Tibial nerve (tissue), 4 donors: Measurements from ENCODE around the gene ZNF132. TPM values are rescaled to one million over a fixed set of nuclear protein-coding genes. Genes with fewer than 3 reads are reported as not detected.

Experiments
- DNase-seq, 2 donors: peaks; one replicate each; pipeline ENCODE4 v3.0.0-alpha.2; 2019; ENCODE audit warnings: low spot score in 2 of 2
- H3K27ac ChIP-seq, 4 donors: fragments of 200-600 bp; sonication (generic) in 3 of 4; one replicate each; pipeline ENCODE4 v1.5.1; 2017 to 2019; ENCODE audit warnings: mild to moderate bottlenecking in 1 of 4
- H3K27me3 ChIP-seq, 2 donors: fragments of 200-600 bp; sonication (generic) in 1 of 2; one replicate each; pipeline versions ENCODE4 v1.5.1 to v1.6.0; 2017 to 2019
- H3K36me3 ChIP-seq, 3 donors: fragments of 200-600 bp; sonication (generic); one replicate each; pipeline ENCODE4 v1.5.1; 2018 to 2019
- H3K4me1 ChIP-seq, 4 donors: fragments of 200-600 bp; sonication (generic) in 3 of 4; one replicate each; pipeline ENCODE4 v1.5.1; 2017 to 2019
- H3K4me3 ChIP-seq, 4 donors: fragments of 200-600 bp; sonication (generic) in 3 of 4; one replicate each; pipeline ENCODE4 v1.5.1; 2017 to 2019; ENCODE audit warnings: mild to moderate bottlenecking in 1 of 4, moderate library complexity in 1 of 4
- H3K9me3 ChIP-seq, 4 donors: fragments of 200-600 bp; sonication (generic) in 3 of 4; one replicate each; pipeline ENCODE4 v1.5.1; 2017 to 2019
- CTCF ChIP-seq, 5 experiments: fragments of 200-600 bp in 3 of 5; fragments of 450-650 bp in 2 of 5; sonication (generic) in 3 of 5; IDR thresholded peaks; one replicate each; pipeline ENCODE4 v1.5.1; 2016 to 2019; ENCODE audit warnings: antibody characterized with exemption in 5 of 5, mild to moderate bottlenecking in 3 of 5, moderate library complexity in 2 of 5
- EP300 ChIP-seq, 2 donors: sonication (generic); formaldehyde crosslinking; IDR thresholded peaks; one replicate each; pipeline ENCODE4 v1.6.1; 2017; ENCODE audit warnings: antibody characterized with exemption in 2 of 2, mild to moderate bottlenecking in 1 of 2
- POLR2A ChIP-seq, 2 donors: fragments of 450-650 bp; IDR thresholded peaks; one replicate each; pipeline ENCODE4 v1.6.1; 2017; ENCODE audit warnings: antibody characterized with exemption in 2 of 2, mild to moderate bottlenecking in 2 of 2, moderate library complexity in 2 of 2
- WGBS, 2 donors: methylation state at CpG; one replicate each; pipeline ENCODE4 v1.1.5; 2018; 5-methylcytosine and 5-hydroxymethylcytosine counted together
- total RNA-seq, 4 donors: library from RNA; depleted of rRNA; stranded (reverse); fragments of >200 nt; gene quantifications; one replicate each; pipeline ENCODE4 v1.1.0, GENCODE V29; 2016

Gene ZNF132
- total RNA-seq, 4 donors from 2014 or later: 5.0 to 12.6 (median 8.2) TPM

GRCh38 chr19:58434217-58434616 lies 5.7 kb downstream of the ZNF132 start:
- H3K36me3 ChIP-seq: peaks cover 13 to 100% (median 42%) of the 10 kb centered on the region in 3 donors
- peaks cover 0 to 5% (median 2%) of the 10 kb centered on the region in 4 donors for H3K4me1 ChIP-seq
- H3K9me3 ChIP-seq: peaks cover 24 to 100% (median 66%) of the 10 kb centered on the region in 4 donors
- TF ChIP-seq EP300 (IDR thresholded peaks at IDR 0.05) (no peak), CTCF (IDR thresholded peaks at IDR 0.05) (no peak), POLR2A (IDR thresholded peaks at IDR 0.05) (no peak)
- WGBS, 2 donors: 96 to 100% methylated on average over 2 of the region's 2 CpGs
- no peaks in the 10 kb centered on the region for H3K27me3 ChIP-seq
- DNase-seq: no peak
- no peak overlapping the region for H3K27ac ChIP-seq
- no peak overlapping the region for H3K4me3 ChIP-seq

- no peak for DNase-seq
- H3K27ac ChIP-seq: no peak overlapping the region
- no peaks in the 10 kb centered on the region for H3K27me3 ChIP-seq
- no peaks in the 10 kb centered on the region for H3K4me1 ChIP-seq
- peaks cover 4 to 90% (median 16%) of the 10 kb centered on the region in 3 donors for H3K36me3 ChIP-seq
- H3K4me3 ChIP-seq: no peak overlapping the region
- peaks cover 17 to 99% (median 46%) of the 10 kb centered on the region in 4 donors for H3K9me3 ChIP-seq
- TF ChIP-seq CTCF (IDR thresholded peaks at IDR 0.05) (no peak), EP300 (IDR thresholded peaks at IDR 0.05) (no peak)
Observed at GRCh38 chr19:58429745-58430144, 10.2 kb downstream of the ZNF132 start.

- H3K27me3 ChIP-seq: no peaks in the 10 kb centered on the region
- H3K9me3 ChIP-seq: peaks cover 11 to 92% (median 35%) of the 10 kb centered on the region in 4 donors
- no peaks in the 10 kb centered on the region for H3K4me1 ChIP-seq
- no peak overlapping the region for H3K4me3 ChIP-seq
- WGBS, 2 donors: 73 to 78% methylated on average over 1 of the region's 1 CpG
- H3K27ac ChIP-seq: no peak overlapping the region
- H3K36me3 ChIP-seq: peaks cover 0 to 82% (median 5%) of the 10 kb centered on the region in 3 donors
- no peak for TF ChIP-seq EP300 (IDR thresholded peaks at IDR 0.05)
- TF ChIP-seq CTCF (IDR thresholded peaks at IDR 0.05): no peak
- no peak for TF ChIP-seq POLR2A (IDR thresholded peaks at IDR 0.05)
- no peak for DNase-seq
Observed at GRCh38 chr19:58428617-58429016, 11.3 kb downstream of the ZNF132 start.

GRCh38 chr19:58417071-58417470 lies 22.9 kb downstream of the ZNF132 start:
- Histone ChIP-seq H3K27me3 (no peaks in the 10 kb centered on the region), H3K27ac (no peak overlapping the region), H3K36me3 (peaks cover 17 to 98% (median 26%) of the 10 kb centered on the region in 3 donors), H3K9me3 (peaks cover 0 to 56% (median 0%) of the 10 kb centered on the region in 4 donors), H3K4me1 (no peaks in the 10 kb centered on the region), H3K4me3 (no peak overlapping the region)
- no peak for DNase-seq
- 95 to 96% methylated on average over 7 of the region's 7 CpGs for WGBS, 2 donors
- TF ChIP-seq CTCF (IDR thresholded peaks at IDR 0.05) (no peak), POLR2A (IDR thresholded peaks at IDR 0.05) (no peak), EP300 (IDR thresholded peaks at IDR 0.05) (no peak)

GRCh38 chr19:58416604-58417003 lies 23.3 kb downstream of the ZNF132 start:
- 98 to 99% methylated on average over 5 of the region's 5 CpGs for WGBS, 2 donors
- DNase-seq: no peak
- Histone ChIP-seq H3K4me1 (no peaks in the 10 kb centered on the region), H3K27ac (no peak overlapping the region), H3K36me3 (peaks cover 17 to 95% (median 26%) of the 10 kb centered on the region in 3 donors), H3K9me3 (peaks cover 0 to 52% (median 0%) of the 10 kb centered on the region in 4 donors), H3K4me3 (no peak overlapping the region), H3K27me3 (no peaks in the 10 kb centered on the region)
- TF ChIP-seq POLR2A (IDR thresholded peaks at IDR 0.05): no peak
- TF ChIP-seq CTCF (IDR thresholded peaks at IDR 0.05): no peak
- TF ChIP-seq EP300 (IDR thresholded peaks at IDR 0.05): no peak
